ENCODE measurements around the gene MAD1L1.

MAD1L1 gene

DNA sequence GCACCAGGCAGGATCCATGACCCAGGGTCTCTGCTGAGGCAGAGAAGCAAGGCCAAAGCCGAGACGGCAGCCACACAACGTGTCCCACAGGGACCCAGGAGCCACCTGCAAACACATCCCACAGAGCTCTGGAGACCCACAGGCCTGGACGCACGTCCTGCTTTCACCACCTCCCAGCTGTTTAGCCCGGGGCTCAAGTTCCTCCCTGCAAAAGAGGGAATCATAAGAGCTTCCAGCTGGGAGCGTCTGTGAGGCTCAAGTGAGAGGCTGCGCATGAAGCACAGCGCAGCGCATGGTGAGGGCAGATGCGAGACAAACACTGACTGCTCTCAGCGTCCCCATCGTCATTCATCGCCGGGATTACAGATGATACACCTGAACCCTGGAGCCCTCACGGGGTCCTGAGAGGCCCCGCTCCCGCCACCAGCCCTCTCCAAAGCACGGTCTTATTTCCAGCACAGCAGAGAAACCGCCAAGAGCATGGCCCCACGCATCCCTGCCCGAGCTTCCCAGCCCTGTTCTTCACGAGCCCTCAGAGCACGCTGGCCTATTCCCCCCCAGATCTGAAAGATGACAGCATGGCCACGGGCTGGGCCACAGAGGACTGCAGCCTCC, 88.7 kb downstream of the MAD1L1 start:
- H3K4me3 ChIP-seq (ENCODE audit: low read depth, low read length) = no peak overlapping the region

- H3K4me3 ChIP-seq (ENCODE audit: low read depth, low read length) = no peak overlapping the region
These were observed 89.3 kb downstream of the MAD1L1 start for GRCh38 chr7:2143450-2143849.

DNA sequence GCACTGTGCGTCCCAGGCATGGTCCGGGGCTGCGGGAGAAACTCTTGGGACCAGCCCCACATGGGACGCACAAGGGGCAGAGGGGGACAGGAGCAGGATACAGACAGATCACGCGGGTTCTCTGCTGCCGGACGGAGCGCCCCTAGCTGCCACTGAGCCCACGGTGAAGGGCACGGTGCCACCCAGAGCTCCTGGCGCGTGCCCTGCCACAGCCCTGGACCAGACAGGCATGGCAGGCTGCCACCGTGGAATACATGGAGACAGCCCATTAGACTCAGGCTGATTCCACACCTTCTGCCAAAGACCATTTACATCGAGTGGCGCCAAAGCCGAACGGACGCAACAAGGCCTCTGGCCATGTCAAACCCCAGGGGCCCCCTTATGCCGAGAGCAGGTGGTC, 90.4 kb downstream of the MAD1L1 start:
- no peak overlapping the region for H3K4me3 ChIP-seq (ENCODE audit: low read depth, low read length)

DNA sequence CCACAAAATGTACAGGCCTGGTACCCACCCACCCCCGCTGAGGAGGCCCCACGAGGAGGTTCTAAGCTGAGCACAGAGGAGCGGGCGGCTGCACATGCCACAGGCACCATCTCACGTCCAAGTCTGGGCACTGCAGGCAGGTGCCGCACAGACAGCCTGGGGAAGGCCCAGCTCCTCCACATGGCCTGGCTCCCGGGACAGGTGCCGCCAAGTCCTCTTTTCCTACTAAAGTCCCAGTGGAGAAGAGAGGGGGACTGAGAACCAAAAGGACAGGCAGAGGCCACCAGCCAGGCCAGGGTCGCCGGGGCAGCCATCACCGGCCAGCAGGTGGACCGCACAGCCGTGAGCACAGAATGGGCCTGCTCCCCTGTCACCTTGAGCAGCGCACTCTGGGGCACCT, 91.1 kb downstream of the MAD1L1 start:
- no peak overlapping the region for H3K4me3 ChIP-seq (ENCODE audit: low read depth, low read length)

DNA sequence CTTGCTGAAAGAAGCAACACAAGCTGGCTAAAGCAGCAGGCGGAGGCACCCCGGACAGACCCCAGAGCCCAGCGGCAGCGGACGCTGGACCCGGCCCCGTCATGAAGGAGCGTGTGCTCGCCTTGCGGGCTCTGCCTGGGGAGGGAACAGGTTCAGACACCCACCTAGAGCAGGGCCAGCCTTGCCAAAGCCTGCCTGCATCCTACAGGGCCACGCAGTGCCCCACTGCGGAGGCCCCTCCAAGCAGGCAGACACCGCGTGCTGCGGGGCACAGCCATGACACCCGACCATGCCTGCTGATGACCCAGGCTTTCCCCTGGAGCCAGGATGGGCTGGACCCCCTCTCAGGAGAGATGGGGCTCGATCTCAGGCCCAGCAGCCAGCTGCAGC, 91.7 kb downstream of the MAD1L1 start:
- no peak overlapping the region for H3K4me3 ChIP-seq (ENCODE audit: low read depth, low read length)

GRCh38 chr7:2140216-2141020, 92.3 kb downstream of the MAD1L1 start:
- no peak overlapping the region for H3K4me3 ChIP-seq (ENCODE audit: low read depth, low read length)

GRCh38 chr7:2139004-2139699, 93.6 kb downstream of the MAD1L1 start:
- no peak overlapping the region for H3K4me3 ChIP-seq (ENCODE audit: low read depth, low read length)

DNA sequence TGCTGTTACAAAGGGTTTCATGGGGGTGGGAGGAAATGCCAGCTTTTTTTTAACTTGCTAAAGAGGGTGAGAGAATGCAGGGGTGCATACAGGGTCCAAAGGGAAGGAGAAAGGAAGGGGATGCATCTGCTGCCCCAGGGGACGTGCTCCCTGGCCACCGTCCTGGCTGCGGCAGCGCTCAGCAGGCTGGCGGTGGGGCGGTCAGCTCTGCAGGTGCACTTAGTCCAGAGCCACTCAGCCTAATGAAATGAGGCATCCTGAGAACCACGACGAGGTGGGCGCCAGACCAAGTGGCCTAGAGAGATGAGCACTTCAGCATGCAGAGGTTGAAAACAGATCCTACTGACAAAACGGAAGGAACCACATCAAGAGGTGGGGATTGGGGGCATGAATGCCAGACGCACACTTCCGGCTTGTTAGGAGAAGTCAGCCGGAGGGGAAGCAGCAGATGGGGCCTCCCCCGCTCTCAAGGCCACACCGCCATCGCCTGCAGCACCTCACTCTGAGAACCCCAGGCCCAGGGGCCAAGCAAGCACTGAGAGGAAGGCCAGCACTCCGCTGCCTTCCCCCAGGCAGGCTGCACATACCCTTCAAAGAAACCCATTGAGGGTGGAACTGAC, 94.5 kb downstream of the MAD1L1 start:
- H3K4me3 ChIP-seq (ENCODE audit: low read depth, low read length) = no peak overlapping the region

- no peak overlapping the region for H3K4me3 ChIP-seq (ENCODE audit: low read depth, low read length)
These were observed 98.0 kb downstream of the MAD1L1 start for GRCh38 chr7:2134740-2135139.

GRCh38 chr7:2132243-2132642, 100.5 kb downstream of the MAD1L1 start:
- H3K4me3 ChIP-seq (ENCODE audit: low read depth, low read length) = no peak overlapping the region

GRCh38 chr7:2131800-2132199, 100.9 kb downstream of the MAD1L1 start:
- no peak overlapping the region for H3K4me3 ChIP-seq (ENCODE audit: low read depth, low read length)

- H3K4me3 ChIP-seq (ENCODE audit: low read depth, low read length) = no peak overlapping the region
These were observed 101.4 kb downstream of the MAD1L1 start for GRCh38 chr7:2131341-2131740.

DNA sequence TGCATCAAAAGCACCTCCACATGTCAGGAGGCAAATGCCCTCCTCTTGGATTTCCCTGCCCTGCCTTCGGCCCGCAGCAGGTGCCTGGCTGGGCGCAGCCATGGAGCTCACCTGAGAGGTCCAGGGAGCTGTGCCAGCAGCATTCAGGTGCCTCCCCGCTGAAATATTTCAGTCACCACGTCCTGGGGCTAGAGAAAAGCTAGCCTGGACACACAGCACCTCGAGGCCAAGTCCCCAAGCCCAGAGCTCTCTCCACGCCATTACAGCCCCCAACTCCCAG, 102.7 kb downstream of the MAD1L1 start:
- H3K4me3 ChIP-seq (ENCODE audit: low read depth, low read length) = no peak overlapping the region

DNA sequence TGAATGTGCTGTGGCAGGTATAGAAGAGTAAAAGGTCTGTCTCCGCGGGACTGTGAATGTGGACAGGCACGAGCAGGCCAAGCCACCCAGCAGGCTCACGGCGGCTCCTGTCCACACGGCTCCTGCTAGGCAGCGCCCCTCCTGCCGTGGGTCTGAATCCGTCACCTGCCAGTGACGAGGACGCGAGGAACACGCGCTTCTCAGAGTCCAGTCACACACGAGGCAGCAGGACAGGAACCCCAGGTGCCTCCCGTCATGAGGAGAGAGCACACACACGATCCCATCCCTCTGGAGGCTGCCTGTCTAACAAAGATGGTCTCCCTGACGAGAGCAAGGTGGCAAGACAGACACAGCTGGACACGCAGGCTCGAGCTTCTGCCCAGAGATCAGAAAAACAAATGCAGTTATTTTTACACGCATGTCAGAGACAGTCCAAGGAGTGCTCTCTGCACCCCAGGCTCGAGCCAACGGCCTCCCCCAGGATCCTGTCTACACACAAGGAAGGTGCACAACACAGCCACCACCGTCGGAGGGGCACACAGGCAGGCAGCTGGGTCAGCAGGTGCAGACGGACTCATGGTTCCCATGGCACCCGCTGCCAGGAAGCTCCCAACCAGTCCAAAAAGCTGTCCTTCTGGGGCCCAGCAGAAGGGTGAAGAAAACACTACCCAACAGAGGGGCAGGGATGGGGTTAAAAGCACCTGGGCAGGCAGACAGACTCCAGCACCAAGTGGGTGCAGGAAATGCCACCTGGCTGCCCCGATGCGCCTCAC, 103.2 kb downstream of the MAD1L1 start:
- H3K4me3 ChIP-seq (ENCODE audit: low read depth, low read length) = no peak overlapping the region

DNA sequence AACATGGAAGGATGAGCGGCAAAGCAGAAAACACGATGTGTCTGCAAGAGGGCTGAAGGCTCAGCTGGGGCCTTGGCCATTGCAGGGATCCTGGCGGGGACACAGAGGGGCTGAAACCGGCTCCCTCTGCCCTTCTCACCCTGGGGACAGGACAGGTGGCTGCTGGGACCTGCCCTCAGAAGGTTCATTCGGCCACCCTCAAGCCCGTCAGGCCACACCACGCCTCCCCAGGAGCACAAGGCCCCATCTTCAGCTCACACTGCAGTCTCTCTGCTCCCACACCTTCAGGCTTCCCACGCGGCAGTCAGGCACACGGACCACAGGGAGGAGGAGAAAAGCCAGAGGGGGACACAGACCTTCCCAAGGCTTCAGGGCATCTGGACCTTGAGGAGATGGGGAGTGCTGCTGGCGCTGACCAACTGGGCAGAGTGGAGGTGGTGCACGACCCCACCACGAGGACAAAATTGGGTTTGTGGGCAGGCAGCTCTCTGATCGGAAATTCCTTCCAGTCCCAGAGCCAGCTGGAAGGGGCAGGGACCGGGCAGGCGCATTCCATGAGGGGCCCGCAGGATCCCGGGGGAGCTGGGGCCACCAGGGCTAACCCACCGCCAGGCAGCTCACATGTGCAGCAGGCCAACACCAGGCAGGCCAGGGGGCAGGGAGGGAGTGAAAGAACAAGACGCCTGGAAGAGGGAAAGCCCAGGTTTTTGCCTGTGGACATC, 104.0 kb downstream of the MAD1L1 start:
- H3K4me3 ChIP-seq (ENCODE audit: low read depth, low read length) = no peak overlapping the region

GRCh38 chr7:2126621-2127020, 106.1 kb downstream of the MAD1L1 start:
- no peak overlapping the region for H3K4me3 ChIP-seq (ENCODE audit: low read depth, low read length)

- H3K4me3 ChIP-seq (ENCODE audit: low read depth, low read length) = no peak overlapping the region
These were observed 106.8 kb downstream of the MAD1L1 start for GRCh38 chr7:2125931-2126330.

DNA sequence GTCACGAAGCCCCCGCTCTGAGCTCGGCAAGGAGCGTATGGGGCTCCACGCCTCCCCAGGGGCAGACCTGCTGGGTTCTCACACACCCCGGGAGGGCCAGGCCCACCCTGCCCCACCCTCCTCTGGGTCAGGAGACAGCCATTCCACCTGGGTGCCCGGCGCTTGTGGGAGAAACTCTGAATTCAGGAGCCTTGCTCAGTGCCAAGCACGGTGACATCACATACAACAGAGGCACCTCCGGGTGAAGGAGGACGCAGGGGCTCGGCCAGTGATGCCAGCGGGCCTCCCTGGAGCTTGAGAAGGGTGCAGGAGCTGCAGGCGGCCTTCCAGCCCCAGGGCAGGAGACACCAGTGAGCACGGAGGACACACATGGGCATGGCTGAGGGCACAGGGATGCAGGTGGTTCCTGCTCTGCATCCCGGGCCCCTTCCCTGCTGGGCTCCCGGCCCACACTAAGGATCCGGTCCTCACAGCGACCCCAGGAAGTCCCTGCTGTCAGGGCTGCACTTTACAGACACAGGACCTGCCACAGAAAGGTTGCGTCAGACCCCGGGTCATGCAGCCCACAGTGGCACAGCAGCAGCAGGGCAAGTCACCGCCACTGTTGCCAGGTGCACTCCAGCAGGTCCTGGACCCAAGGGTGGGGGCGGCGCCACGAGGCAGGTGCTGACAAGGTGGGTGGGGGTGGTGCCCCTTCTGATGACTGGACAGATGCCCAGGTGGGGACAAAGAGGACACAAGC, 108.0 kb downstream of the MAD1L1 start:
- H3K4me3 ChIP-seq (ENCODE audit: low read depth, low read length) = no peak overlapping the region

DNA sequence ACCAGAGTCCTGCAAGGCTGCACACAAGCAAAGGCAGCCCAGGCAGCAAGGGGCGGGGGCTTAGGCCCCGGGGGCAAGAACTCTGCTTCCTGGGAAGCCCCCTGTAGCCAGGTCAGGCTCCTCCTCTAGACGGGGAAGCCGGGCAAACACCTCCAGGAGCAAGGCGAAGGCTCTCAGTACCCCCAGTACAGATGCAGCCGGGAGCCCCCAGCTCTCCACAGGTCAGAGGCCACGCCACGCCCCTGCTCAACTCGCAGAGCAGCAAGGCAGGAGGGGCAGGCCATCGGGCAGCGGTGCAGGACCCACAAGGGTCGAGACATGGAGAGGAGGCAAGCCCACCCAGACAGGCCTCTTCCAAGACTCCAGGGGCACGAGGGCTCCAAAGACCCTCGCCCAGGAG, 108.8 kb downstream of the MAD1L1 start:
- no peak overlapping the region for H3K4me3 ChIP-seq (ENCODE audit: low read depth, low read length)

- H3K4me3 ChIP-seq (ENCODE audit: low read depth, low read length) = no peak overlapping the region
These were observed 109.4 kb downstream of the MAD1L1 start for GRCh38 chr7:2123360-2123759.
